K562 (cell line): ENCODE data around the gene RTCA. TPM values are rescaled to one million over a fixed set of nuclear protein-coding genes. Genes with fewer than 3 reads are reported as not detected.

ENCODE experiments used
- ARID2 ChIP-seq: fragments of 450-650 bp; IDR thresholded peaks from 2 replicates; pipeline ENCODE4 v1.6.1; 2017; ENCODE audit warnings: antibody characterized with exemption, mild to moderate bottlenecking
- BACH1 ChIP-seq: fragments of 200-800 bp; sonication (Bioruptor generic); IDR thresholded peaks from 2 replicates; pipeline ENCODE4 v1.6.1; 2016; ENCODE audit warnings: missing genetic modification characterization, missing compliant biosample characterization
- CBFB ChIP-seq: sonication (generic); formaldehyde crosslinking; IDR thresholded peaks from 2 replicates; pipeline ENCODE4 v1.4.0; 2020; ENCODE audit warnings: mild to moderate bottlenecking, missing genetic modification reagents
- ELF2 ChIP-seq: fragments of 250-450 bp; sonication (Bioruptor Pico); IDR thresholded peaks from 2 replicates; pipeline ENCODE4 v1.5.0; 2021; ENCODE audit warnings: mild to moderate bottlenecking
- EP300 ChIP-seq: IDR thresholded peaks from 2 replicates; pipeline ENCODE4 v1.6.1; 2012; ENCODE audit warnings: low read length, improper control_type of control experiment
- FOXA3 ChIP-seq, 2 experiments: fragments of 450-650 bp in 1 of 2; sonication (generic) in 1 of 2; formaldehyde crosslinking; IDR thresholded peaks in 1 of 2; conservative IDR thresholded peaks in 1 of 2; 2 replicates each; pipeline versions ENCODE4 v1.4.0 to v1.8.0; 2020 to 2022; ENCODE audit warnings: mild to moderate bottlenecking in 2 of 2, missing genetic modification reagents in 1 of 2
- JUND ChIP-seq, 2 experiments: IDR thresholded peaks; 2 replicates in 1 of 2; 3 replicates in 1 of 2; pipeline ENCODE4 v1.6.1; 2011; ENCODE audit warnings: borderline replicate concordance in 2 of 2, low read depth in 2 of 2, low read length in 2 of 2, improper control_type of control experiment in 1 of 2, missing biosample characterization in 1 of 2, missing genetic modification characterization in 1 of 2, missing genetic modification reagents in 1 of 2
- NELFE ChIP-seq: IDR thresholded peaks from 2 replicates; pipeline ENCODE4 v1.6.1; 2011; ENCODE audit warnings: mild to moderate bottlenecking; ENCODE audit not compliant: insufficient read depth, insufficient read length
- NFIC ChIP-seq: fragments of 450-650 bp; IDR thresholded peaks from 2 replicates; pipeline ENCODE4 v1.6.1; 2017; ENCODE audit warnings: mild to moderate bottlenecking, inconsistent platforms
- NR4A1 ChIP-seq, 2 experiments: fragments of 250-450 bp in 1 of 2; fragments of 450-650 bp in 1 of 2; sonication (Bioruptor Pico) in 1 of 2; IDR thresholded peaks; 2 replicates each; pipeline versions ENCODE4 v1.4.0 to v1.6.1; 2016 to 2020; ENCODE audit warnings: mild to moderate bottlenecking in 2 of 2, missing compliant biosample characterization in 1 of 2, missing genetic modification characterization in 1 of 2, moderate library complexity in 1 of 2
- POLR3A ChIP-seq: IDR thresholded peaks from 2 replicates; pipeline ENCODE4 v1.6.1; 2011; ENCODE audit warnings: borderline replicate concordance, mild to moderate bottlenecking, moderate library complexity; ENCODE audit not compliant: insufficient read length, insufficient read depth; ENCODE audit errors: extremely low read depth
- TCF7 ChIP-seq: sonication (generic); IDR thresholded peaks from 2 replicates; pipeline ENCODE4 v1.6.1; 2016; ENCODE audit warnings: antibody characterized with exemption, borderline replicate concordance
- ZNF316 ChIP-seq: fragments of 450-650 bp; IDR thresholded peaks from 2 replicates; pipeline ENCODE4 v1.6.1; 2016
- ZNF717 ChIP-seq: fragments of 250-450 bp; sonication (Bioruptor Pico); IDR thresholded peaks from 2 replicates; pipeline ENCODE4 v1.5.0; 2021
- ZNF780A ChIP-seq: fragments of 250-450 bp; sonication (Bioruptor Pico); IDR thresholded peaks from 2 replicates; pipeline ENCODE4 v1.5.0; 2021; ENCODE audit warnings: mild to moderate bottlenecking
- polyA plus RNA-seq, 8 experiments: library from polyadenylated mRNA; depleted of rRNA in 4 of 8; stranded (reverse) in 5 of 8; unstranded in 3 of 8; fragments of >200 nt; fragmentation: Nextera tagmentation in 2 of 8; fragmentation: Illumina TruSeq in 1 of 8; extraction: Ambion mirVana in 2 of 8; extraction: Trizol in 1 of 8; gene quantifications; 2 replicates each; pipeline versions ENCODE4 v1.2.1 to v1.2.3, GENCODE V29; 2011 to 2014; ENCODE audit warnings: inconsistent platforms in 1 of 8, missing spikeins in 1 of 8
- total RNA-seq, 7 experiments: library from RNA; depleted of rRNA in 6 of 7; stranded (reverse); fragments of >200 nt in 6 of 7; fragmentation: Illumina TruSeq in 2 of 7; extraction: Trizol in 2 of 7; gene quantifications; 2 replicates each; pipeline versions ENCODE4 v1.2.1 to v1.2.3, GENCODE V29; 2011 to 2021; ENCODE audit warnings: low replicate concordance in 1 of 7
- TF ChIP-seq, protein P1 (sequence below): fragments of 200-800 bp; sonication (Bioruptor generic); IDR thresholded peaks from 2 replicates; pipeline ENCODE4 v1.6.1; 2016; ENCODE audit warnings: missing genetic modification characterization, missing compliant biosample characterization
- TF ChIP-seq, protein P2 (sequence below): fragments of 250-450 bp; sonication (Bioruptor Pico); IDR thresholded peaks from 2 replicates; pipeline ENCODE4 v1.5.0; 2020; ENCODE audit warnings: mild to moderate bottlenecking, borderline replicate concordance
- TF ChIP-seq, protein P3 (sequence below): IDR thresholded peaks from 2 replicates; pipeline ENCODE4 v1.6.1; 2011; ENCODE audit not compliant: insufficient read length; ENCODE audit errors: extremely low read depth
- TF ChIP-seq, protein P4 (sequence below): fragments of 250-450 bp; sonication (Bioruptor Pico); IDR thresholded peaks from 2 replicates; pipeline ENCODE4 v1.5.0; 2020; ENCODE audit warnings: mild to moderate bottlenecking

Gene RTCA
- total and polyA plus RNA-seq, 9 of the 15 experiments (the other 6 are each of a cell fraction or from before 2014, with no cell fraction given): 11.6 to 57.2 (median 43.2) TPM

DNA sequence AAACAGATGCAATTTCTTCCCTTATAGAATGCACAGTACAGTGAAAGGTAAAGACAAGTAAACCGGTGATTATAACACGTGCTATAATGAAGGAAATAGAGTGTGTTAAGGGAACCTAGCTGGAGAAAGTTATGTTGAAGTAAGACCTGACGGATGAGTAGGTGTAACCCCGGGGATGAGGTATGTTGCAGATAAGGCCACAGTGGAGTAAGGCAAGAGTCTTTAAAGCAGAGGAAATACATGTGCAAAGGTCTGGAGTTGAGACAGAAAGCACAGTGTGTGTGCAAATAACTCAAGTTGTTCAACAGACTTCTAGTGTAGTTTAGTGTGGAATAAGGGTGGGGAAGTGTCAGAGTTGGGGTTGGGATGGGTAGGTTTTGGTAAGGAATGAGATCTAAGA, 19.3 kb upstream of the RTCA start (continued):
- TF ChIP-seq, protein P1, sequence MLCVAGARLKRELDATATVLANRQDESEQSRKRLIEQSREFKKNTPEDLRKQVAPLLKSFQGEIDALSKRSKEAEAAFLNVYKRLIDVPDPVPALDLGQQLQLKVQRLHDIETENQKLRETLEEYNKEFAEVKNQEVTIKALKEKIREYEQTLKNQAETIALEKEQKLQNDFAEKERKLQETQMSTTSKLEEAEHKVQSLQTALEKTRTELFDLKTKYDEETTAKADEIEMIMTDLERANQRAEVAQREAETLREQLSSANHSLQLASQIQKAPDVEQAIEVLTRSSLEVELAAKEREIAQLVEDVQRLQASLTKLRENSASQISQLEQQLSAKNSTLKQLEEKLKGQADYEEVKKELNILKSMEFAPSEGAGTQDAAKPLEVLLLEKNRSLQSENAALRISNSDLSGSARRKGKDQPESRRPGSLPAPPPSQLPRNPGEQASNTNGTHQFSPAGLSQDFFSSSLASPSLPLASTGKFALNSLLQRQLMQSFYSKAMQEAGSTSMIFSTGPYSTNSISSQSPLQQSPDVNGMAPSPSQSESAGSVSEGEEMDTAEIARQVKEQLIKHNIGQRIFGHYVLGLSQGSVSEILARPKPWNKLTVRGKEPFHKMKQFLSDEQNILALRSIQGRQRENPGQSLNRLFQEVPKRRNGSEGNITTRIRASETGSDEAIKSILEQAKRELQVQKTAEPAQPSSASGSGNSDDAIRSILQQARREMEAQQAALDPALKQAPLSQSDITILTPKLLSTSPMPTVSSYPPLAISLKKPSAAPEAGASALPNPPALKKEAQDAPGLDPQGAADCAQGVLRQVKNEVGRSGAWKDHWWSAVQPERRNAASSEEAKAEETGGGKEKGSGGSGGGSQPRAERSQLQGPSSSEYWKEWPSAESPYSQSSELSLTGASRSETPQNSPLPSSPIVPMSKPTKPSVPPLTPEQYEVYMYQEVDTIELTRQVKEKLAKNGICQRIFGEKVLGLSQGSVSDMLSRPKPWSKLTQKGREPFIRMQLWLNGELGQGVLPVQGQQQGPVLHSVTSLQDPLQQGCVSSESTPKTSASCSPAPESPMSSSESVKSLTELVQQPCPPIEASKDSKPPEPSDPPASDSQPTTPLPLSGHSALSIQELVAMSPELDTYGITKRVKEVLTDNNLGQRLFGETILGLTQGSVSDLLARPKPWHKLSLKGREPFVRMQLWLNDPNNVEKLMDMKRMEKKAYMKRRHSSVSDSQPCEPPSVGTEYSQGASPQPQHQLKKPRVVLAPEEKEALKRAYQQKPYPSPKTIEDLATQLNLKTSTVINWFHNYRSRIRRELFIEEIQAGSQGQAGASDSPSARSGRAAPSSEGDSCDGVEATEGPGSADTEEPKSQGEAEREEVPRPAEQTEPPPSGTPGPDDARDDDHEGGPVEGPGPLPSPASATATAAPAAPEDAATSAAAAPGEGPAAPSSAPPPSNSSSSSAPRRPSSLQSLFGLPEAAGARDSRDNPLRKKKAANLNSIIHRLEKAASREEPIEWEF: no peak
- TF ChIP-seq NELFE (no peak), ELF2 (CRISPR knock-in tag) (no peak), EP300 (peak; percentile 25; the same call in 1 of the 2 replicates), NFIC (no peak), TCF7 (no peak), ARID2 (0 out of 2 replicates have a peak, but pooled peaks have one; percentile 28), POLR3A (no peak), BACH1 (tag) (no peak), JUND (IDR thresholded peaks at IDR 0.05; ENCODE audit: borderline replicate concordance, low read depth, low read length) (peak; percentile 42; the same call in 1 of the 2 replicates), JUND (tag; IDR thresholded peaks at IDR 0.05; ENCODE audit: borderline replicate concordance, low read depth, low read length) (no peak; the same call in 2 of the 3 replicates), FOXA3 (CRISPR knock-in tag; conservative IDR thresholded peaks at IDR 0.05 in 1 of 2, IDR thresholded peaks at IDR 0.05 in 1 of 2) (no peak), NR4A1 (CRISPR knock-in tag; IDR thresholded peaks at IDR 0.05) (no peak), NR4A1 (tag; IDR thresholded peaks at IDR 0.05) (no peak), ZNF717 (CRISPR knock-in tag) (no peak), CBFB (CRISPR knock-in tag) (no peak), ZNF316 (no peak), ZNF780A (CRISPR knock-in tag) (no peak)
- TF ChIP-seq, protein P2, sequence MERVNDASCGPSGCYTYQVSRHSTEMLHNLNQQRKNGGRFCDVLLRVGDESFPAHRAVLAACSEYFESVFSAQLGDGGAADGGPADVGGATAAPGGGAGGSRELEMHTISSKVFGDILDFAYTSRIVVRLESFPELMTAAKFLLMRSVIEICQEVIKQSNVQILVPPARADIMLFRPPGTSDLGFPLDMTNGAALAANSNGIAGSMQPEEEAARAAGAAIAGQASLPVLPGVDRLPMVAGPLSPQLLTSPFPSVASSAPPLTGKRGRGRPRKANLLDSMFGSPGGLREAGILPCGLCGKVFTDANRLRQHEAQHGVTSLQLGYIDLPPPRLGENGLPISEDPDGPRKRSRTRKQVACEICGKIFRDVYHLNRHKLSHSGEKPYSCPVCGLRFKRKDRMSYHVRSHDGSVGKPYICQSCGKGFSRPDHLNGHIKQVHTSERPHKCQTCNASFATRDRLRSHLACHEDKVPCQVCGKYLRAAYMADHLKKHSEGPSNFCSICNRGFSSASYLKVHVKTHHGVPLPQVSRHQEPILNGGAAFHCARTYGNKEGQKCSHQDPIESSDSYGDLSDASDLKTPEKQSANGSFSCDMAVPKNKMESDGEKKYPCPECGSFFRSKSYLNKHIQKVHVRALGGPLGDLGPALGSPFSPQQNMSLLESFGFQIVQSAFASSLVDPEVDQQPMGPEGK (CRISPR knock-in tag): no peak
- TF ChIP-seq, protein P3, sequence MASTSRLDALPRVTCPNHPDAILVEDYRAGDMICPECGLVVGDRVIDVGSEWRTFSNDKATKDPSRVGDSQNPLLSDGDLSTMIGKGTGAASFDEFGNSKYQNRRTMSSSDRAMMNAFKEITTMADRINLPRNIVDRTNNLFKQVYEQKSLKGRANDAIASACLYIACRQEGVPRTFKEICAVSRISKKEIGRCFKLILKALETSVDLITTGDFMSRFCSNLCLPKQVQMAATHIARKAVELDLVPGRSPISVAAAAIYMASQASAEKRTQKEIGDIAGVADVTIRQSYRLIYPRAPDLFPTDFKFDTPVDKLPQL: no peak
- TF ChIP-seq, protein P4, sequence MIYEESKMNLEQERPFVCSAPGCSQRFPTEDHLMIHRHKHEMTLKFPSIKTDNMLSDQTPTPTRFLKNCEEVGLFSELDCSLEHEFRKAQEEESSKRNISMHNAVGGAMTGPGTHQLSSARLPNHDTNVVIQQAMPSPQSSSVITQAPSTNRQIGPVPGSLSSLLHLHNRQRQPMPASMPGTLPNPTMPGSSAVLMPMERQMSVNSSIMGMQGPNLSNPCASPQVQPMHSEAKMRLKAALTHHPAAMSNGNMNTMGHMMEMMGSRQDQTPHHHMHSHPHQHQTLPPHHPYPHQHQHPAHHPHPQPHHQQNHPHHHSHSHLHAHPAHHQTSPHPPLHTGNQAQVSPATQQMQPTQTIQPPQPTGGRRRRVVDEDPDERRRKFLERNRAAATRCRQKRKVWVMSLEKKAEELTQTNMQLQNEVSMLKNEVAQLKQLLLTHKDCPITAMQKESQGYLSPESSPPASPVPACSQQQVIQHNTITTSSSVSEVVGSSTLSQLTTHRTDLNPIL (CRISPR knock-in tag): no peak
